Measurements from ENCODE around the gene EXOC6B.

- no peak for TF ChIP-seq CTCF (IDR thresholded peaks at IDR 0.05)
- TF ChIP-seq POLR2A (IDR thresholded peaks at IDR 0.05), result no peak
- TF ChIP-seq POLR2AphosphoS5 (IDR thresholded peaks at IDR 0.05), result no peak
- TF ChIP-seq EP300 (IDR thresholded peaks at IDR 0.05), result no peak
These were observed 620.9 kb downstream of the EXOC6B start for GRCh38 chr2:72204786-72205503.

Data from stomach (tissue), 4 donors.